Measurements from ENCODE around the gene GALNTL6.

Gene GALNTL6

DNA sequence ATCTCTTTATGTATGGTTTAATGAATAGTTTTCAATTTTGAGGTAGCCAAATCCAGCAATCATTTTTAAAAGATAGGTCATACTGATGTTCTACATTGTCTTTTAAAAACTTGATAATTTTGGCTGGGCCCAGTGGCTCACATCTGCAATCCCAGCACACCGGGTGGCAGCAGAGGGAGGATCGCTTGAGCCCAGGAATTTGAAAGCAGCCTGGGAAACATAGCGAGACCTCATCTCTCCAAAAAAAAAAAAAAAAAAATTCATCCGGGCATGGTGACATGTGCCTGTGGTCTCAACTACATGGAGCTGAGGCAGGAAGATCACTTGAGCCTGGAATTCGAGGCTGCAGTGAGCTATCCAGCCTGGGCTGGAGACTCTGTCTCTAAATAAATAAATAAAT is 419.8 kb downstream of the GALNTL6 start:
- Mint-ChIP-seq H3K27ac (no peak overlapping the region), H3K27me3 (ENCODE audit: low read depth, poor library complexity) (no peaks in the 10 kb centered on the region), H3K36me3 (ENCODE audit: low read depth) (no peaks in the 10 kb centered on the region), H3K9me3 (peaks cover 7% of the 10 kb centered on the region), H3K4me3 (no peak overlapping the region), H3K4me1 (no peaks in the 10 kb centered on the region)
- no peak for DNase-seq
- TF ChIP-seq, protein P1, sequence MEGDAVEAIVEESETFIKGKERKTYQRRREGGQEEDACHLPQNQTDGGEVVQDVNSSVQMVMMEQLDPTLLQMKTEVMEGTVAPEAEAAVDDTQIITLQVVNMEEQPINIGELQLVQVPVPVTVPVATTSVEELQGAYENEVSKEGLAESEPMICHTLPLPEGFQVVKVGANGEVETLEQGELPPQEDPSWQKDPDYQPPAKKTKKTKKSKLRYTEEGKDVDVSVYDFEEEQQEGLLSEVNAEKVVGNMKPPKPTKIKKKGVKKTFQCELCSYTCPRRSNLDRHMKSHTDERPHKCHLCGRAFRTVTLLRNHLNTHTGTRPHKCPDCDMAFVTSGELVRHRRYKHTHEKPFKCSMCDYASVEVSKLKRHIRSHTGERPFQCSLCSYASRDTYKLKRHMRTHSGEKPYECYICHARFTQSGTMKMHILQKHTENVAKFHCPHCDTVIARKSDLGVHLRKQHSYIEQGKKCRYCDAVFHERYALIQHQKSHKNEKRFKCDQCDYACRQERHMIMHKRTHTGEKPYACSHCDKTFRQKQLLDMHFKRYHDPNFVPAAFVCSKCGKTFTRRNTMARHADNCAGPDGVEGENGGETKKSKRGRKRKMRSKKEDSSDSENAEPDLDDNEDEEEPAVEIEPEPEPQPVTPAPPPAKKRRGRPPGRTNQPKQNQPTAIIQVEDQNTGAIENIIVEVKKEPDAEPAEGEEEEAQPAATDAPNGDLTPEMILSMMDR (IDR thresholded peaks at IDR 0.05) = no peak

DNA sequence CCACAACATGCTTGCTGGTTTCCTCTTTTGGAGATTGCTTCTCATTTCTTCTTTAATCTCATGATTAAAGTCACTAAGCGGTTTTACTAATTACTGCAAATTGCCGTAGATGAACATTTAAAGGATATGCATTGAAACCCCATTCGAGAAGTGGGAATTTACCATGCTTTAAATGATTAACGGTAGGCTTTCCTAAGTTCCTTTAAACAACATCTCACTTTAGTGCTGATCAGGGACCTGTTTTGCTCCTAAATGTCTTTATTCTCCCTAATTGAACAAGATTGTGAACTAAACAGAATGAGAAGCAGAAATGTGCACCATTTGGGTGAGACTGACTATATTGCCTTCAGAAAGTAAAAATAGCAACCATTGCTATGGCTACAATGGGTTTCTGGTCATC is 430.3 kb downstream of the GALNTL6 start:
- no peaks in the 10 kb centered on the region for H3K27me3 Mint-ChIP-seq (ENCODE audit: low read depth, poor library complexity)
- no peak overlapping the region for H3K4me3 Mint-ChIP-seq
- TF ChIP-seq, protein P1 (IDR thresholded peaks at IDR 0.05) = no peak
- H3K4me1 Mint-ChIP-seq = no peaks in the 10 kb centered on the region
- H3K36me3 Mint-ChIP-seq (ENCODE audit: low read depth) = no peaks in the 10 kb centered on the region
- H3K9me3 Mint-ChIP-seq = no peaks in the 10 kb centered on the region
- H3K27ac Mint-ChIP-seq = no peak overlapping the region
- no peak for DNase-seq

DNA sequence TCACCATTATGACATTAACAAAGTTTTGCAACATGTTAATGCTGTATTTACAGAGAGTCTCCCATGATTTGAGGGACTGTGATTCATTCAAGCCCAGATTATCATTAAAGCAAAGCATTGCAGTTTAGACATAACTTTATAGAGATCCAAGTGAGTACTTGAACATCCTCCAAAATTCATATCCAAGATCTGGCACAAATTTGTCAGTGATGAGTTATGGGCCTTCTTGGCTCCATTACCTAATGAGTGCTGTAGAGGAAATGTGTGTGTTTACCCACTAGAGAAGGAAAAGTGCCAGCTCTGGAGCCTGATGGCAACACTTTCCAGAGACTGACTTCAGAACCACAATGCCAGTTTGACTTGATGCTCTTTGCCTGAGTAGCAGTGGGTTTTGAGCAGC is 432.3 kb downstream of the GALNTL6 start:
- no peak overlapping the region for H3K27ac Mint-ChIP-seq
- no peaks in the 10 kb centered on the region for H3K9me3 Mint-ChIP-seq
- no peak for DNase-seq
- TF ChIP-seq, protein P1 (IDR thresholded peaks at IDR 0.05) = no peak
- H3K4me3 Mint-ChIP-seq = no peak overlapping the region
- H3K27me3 Mint-ChIP-seq (ENCODE audit: low read depth, poor library complexity) = no peaks in the 10 kb centered on the region
- no peaks in the 10 kb centered on the region for H3K4me1 Mint-ChIP-seq
- H3K36me3 Mint-ChIP-seq (ENCODE audit: low read depth) = no peaks in the 10 kb centered on the region

DNA sequence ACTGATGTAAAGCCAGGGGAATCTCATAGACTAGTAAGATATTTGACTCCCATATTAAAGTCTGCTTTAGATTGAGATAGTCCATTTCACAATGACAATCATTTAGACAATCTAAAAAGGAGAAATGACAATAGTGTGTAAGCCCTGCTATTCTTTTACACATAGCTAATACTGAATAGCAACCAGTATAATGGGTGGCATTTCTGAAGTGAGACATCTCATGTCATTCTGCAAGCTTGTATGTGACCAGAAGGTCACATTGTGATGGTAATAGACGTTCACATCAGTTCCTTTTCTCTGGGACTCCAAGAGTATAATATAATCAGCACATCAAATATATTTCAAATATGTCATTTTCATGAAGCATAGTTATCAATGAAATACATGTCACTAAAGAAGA is 440.2 kb downstream of the GALNTL6 start:
- Mint-ChIP-seq H3K36me3 (ENCODE audit: low read depth) (no peaks in the 10 kb centered on the region), H3K4me3 (no peak overlapping the region), H3K27ac (no peak overlapping the region), H3K9me3 (no peaks in the 10 kb centered on the region), H3K4me1 (no peaks in the 10 kb centered on the region), H3K27me3 (ENCODE audit: low read depth, poor library complexity) (no peaks in the 10 kb centered on the region)
- DNase-seq = no peak
- TF ChIP-seq, protein P1 (IDR thresholded peaks at IDR 0.05) = no peak

DNA sequence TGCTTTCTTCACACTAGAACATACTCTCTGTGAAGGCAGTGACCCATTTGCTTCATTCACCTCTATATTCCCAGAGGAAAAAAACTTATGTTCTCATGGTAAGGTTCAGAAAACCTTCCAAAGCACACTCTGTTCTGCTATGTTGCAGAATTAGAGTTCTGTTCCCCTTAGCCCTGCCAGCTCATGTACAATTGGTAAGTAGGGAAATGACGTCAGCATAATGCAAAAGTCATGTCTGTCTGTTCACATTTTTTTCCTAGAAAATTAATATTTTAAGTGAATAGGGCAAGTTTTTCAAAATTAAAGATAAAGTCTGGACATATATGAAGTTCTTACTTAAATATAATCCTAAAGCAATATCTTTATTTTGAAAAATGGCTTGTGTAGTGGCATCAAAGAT is 443.6 kb downstream of the GALNTL6 start:
- TF ChIP-seq, protein P1 (IDR thresholded peaks at IDR 0.05) = no peak
- Mint-ChIP-seq H3K4me3 (no peak overlapping the region), H3K27ac (no peak overlapping the region), H3K9me3 (no peaks in the 10 kb centered on the region), H3K36me3 (ENCODE audit: low read depth) (no peaks in the 10 kb centered on the region), H3K4me1 (no peaks in the 10 kb centered on the region), H3K27me3 (ENCODE audit: low read depth, poor library complexity) (no peaks in the 10 kb centered on the region)
- DNase-seq = no peak

DNA sequence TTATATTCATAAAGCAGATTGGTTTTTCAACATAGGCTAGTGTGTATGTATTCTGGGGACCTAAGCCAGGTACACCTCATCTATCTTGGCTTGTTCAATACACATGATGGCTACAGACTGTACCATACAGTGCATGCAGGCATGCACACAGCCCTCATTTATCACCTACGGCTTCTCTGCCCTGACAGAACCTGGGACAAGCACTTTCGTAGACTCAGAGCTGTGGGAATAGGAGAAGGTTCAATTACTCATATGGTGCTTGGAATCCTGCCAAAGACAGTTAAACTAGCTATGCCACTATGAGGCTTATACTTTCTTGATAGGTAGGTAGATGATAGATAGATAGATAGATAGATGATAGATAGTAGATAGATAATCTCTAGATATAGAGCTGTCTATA is 457.2 kb downstream of the GALNTL6 start:
- DNase-seq = no peak
- Mint-ChIP-seq H3K36me3 (ENCODE audit: low read depth) (no peaks in the 10 kb centered on the region), H3K4me1 (no peaks in the 10 kb centered on the region)

More for the DNA sequence above, 457.2 kb downstream of the GALNTL6 start:
- TF ChIP-seq, protein P1 (IDR thresholded peaks at IDR 0.05) = no peak
- Mint-ChIP-seq H3K27ac (no peak overlapping the region), H3K27me3 (ENCODE audit: low read depth, poor library complexity) (no peaks in the 10 kb centered on the region), H3K9me3 (no peaks in the 10 kb centered on the region), H3K4me3 (no peak overlapping the region)
